ENCODE measurements around the gene RPL36.
"Not testable (repeated sequence)": the region's sequence is repeated elsewhere in the genome, so short reads cannot be mapped to it uniquely, and the experiment has no call there.

RPL36 gene

GRCh38 chr19:5707576-5708575 is 17.8 kb downstream of the RPL36 start:
- DNase-seq: no peak

DNA sequence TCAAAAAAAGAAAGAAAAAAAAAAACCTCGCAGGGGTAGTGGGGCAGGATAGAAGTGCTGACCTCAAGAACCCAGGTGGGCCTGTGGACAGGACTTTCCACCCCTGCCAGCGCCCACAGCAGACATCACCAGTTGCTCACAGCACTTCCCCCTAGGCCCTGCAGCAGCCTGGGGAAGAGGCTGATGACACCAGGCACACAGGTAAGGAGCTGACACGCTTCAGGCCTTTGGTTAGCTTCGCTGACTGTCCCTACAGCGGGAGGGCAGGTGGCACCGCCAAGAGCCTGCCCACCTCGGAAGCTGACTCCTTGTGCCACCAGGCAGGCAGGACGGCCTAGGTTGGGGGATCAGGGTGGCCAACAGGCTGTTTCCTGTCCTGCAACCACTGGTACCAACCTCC is 20.9 kb downstream of the RPL36 start:
- DNase-seq: no peak

GRCh38 chr19:5711713-5712161 is 21.6 kb downstream of the RPL36 start:
- DNase-seq: no peak

DNA sequence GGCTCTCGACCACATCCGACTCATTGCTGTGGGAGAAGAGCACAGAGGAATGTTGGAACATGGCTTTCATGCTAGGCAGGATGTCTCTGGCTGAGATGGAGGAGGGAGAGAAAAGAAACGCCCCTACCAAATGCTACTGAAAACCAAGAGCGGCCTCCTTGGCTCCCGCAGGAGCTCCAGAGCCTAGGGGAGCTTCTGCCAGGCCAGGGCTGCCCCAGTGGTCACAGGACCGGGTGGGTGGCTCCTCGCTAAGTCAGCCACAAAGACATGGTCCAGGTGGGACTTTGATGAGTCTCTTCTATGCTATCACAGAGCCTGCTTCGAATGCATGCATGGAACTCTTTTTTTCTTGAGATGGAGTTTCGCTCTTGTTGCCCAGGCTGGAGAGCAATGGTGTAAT is 23.1 kb downstream of the RPL36 start:
- no peak for DNase-seq

GRCh38 chr19:5714816-5715215 is 24.7 kb downstream of the RPL36 start:
- DNase-seq: no peak

DNA sequence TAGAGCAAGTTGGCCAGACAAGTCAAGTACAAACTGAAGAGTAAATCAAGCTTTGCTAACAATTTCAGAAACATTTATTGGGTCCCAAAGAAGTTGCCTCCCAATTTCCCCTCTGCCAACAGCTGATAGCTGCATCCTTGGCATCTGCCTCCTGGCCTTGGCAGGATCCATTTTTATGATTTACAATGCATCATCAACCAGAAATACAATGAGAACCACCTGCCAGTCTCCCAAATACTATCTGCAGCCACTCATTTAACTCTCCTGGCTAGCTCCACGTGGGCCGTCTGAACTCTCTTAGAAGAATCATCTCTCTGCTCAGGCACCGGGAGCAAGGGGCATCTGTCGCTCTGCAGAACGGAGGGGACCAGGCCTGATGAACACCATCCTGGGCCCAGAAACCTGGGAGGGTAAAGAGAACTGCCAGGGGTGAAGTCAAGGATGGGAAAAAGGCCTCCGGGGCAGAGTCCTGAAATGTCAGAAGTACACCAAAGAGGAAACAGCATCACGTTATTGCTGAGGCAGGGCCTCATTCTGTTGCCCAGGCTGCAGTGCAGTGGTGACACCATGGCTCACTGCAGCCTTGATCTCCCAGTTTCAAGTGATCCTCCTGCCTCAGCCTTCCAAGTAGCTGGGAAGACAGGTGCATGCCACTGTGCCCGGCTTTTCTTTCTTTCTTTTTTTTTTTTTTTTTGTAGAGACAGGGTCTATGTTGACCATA is 27.3 kb downstream of the RPL36 start:
- DNase-seq: no peak

DNA sequence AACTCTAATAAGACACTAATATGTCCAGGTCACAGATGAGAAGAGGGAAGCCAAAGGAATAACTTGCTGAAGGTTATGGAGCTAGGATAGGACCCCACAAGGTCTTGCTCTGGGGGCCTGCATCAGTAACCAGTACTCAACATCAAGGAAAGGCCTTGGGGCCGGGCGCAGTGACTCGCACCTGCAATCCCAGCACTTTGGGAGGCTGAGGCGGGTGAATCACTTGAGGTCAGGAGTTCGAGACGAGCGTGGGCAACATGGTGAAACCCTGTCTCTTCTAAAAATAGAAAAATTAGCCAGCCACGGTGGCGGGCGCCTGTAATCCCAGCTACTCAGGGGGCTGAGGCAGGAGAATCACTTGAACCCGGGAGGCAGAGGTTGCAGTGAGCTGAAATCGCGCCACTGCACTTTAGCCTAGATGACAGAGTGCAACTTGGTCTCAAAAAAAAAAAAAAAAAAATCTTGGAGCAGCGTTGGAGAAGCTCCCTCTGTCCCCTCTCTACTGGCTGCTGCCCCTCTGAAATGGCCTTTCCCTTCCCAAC is 28.0 kb downstream of the RPL36 start:
- no peak for DNase-seq

DNA sequence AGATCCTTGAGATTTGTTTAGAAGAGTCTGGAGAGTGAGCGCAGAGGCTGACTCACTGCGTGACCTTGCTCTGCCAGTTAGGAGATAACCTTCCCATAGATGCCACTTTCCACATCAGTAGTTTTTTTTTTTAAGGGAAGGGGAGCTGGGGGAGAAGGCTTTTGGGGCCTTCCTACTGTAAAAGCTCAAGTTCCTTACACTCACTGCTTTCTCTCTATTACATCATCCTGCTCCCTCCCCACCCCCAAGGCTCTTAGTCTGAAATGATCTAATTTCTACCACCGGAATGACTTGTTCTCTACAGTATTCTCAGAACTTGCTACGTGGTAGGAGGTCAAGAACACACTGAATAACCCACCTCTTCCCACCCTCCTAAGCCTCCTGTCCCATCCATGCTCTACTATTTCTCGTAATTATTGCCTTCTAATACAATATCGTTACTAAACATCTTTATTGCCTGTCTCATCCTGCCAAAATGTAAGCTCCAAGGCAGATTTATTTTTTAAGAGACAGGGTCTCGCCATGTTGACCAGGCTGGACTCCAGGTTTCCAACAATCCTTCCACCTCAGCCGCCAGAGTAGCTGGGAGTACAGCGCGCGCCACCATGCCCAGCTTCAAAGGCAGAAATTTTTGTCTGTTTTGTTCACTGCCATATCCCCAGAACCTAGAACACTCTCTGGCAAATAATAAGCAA is 28.6 kb downstream of the RPL36 start:
- no peak for DNase-seq

GRCh38 chr19:5719274-5719960 is 29.3 kb downstream of the RPL36 start:
- no peak for DNase-seq

DNA sequence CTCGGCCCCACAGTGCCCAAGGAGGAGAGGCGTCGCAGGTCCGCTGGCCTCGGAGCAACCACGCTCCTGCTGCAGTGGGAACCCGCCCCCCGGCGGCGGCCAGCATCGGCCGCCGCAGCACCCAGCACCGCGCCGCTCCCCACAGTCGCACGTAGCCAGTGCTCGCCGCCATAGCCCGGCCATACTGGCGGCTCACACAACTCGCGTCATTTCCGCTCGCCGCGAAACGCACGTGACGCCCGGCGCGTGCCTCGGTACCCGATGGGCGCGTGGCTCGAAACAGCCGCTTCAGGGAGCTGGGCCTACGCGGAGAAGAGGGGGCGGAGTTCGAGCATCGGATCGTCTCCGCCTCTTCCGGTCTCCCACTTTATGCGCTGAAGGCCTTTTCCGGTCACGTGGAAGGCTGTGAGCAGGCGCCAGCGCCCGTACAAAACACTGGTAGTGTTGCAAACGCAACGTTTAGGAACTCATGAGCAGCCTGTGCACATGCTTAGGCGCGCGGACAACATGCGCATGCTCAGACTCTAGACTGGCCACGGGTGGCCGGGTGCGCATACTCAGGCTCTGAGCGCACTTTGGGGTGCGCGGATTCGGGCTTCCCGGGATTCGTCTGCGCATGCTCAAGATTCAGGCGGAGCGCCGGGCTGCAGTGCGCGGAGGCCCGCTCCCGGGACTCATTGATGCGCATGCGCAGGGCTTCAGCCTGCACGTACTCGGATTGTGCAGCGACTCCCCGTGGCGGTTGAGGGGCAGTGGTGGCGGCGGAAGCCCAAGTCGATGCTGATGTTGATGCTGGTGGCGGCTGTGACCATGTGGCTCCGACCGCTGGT is 30.1 kb downstream of the RPL36 start, which contains the start of the genes CATSPERD and LONP1:
CATSPERD (plus strand) TSS at position 677 of the 830 bp plus-strand sequence; CDS start at position 778, 101 bp downstream.
LONP1 (minus strand) TSS at position 186 of the 830 bp plus-strand sequence; CDS start at position 172, 14 bp downstream.
- peak; percentile 98 for DNase-seq

- DNase-seq: no peak
Measured at GRCh38 chr19:5727453-5728050, 37.5 kb downstream of the RPL36 start.

DNA sequence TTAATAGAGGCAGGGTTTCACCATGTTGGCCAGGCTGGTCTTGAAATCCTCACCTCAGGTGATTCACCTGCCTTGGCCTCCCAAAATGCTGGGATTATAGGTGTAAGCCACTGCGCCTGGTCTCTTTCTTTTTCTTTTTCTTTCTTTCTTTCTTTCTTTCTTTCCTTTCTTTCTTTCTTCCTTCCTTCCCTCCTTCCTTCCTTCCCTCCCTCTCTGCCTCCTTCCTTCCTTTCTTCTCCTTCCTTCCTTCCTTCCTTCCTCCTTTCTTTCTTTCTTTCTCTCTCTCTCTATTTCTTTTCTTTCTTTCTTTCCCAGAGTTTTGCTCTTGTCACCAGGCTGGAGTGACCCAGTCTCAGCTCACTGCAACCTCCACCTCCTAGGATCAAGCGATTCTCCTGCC is 43.1 kb downstream of the RPL36 start:
- not testable (repeated sequence) for DNase-seq

DNA sequence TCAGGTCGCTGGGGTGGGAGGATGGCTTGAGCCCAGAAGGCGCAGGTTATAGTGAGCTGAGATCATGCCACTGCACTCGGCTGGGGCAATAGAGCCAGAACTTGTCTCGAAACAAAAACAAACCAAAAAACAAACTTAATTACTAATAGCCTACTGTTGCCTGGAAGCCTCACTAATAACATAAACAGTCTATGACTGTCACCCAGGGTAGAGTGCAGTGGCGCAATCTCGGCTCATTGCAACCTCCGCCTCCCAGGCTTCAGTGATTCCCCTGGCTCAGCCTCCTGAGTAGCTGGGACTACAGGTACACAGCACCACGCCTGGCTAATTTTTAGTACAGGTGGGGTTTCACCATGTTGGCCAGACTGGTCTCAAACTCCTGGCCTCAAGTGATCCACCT is 48.3 kb downstream of the RPL36 start:
- no peak for DNase-seq

All from CD4-positive, alpha-beta T cell treated with Interleukin-12 subunit alpha and Interleukin-12 subunit beta, for 1 hour (primary cell).